Astrocyte (in vitro differentiated cells and primary cell): ENCODE results near the gene GDF15. TPM values are rescaled to one million over a fixed set of nuclear protein-coding genes. Genes with fewer than 3 reads are reported as not detected.

Experiments
- DNase-seq: peaks from one replicate; pipeline ENCODE4 v3.0.0-alpha.2; 2010; ENCODE audit warnings: low read depth
- FAIRE-seq: peaks from 2 replicates; lab custom pipeline; 2011; peaks lifted over from hg19 to GRCh38; lab: Jason Lieb, UNC
- H2AFZ ChIP-seq: 2 replicates; pipeline ENCODE4 v1.6.0; 2012; ENCODE audit warnings: low read depth, low read length, inconsistent platforms
- H3K27ac ChIP-seq: 2 replicates; pipeline ENCODE4 v1.5.1; 2011; ENCODE audit warnings: low read depth, low read length, inconsistent platforms
- H3K27me3 ChIP-seq: 2 replicates; pipeline ENCODE4 v1.6.0; 2011; ENCODE audit warnings: low read length, inconsistent platforms; ENCODE audit not compliant: insufficient read depth
- H3K36me3 ChIP-seq: 2 replicates; pipeline ENCODE4 v1.5.1; 2011; ENCODE audit warnings: low read length, inconsistent platforms; ENCODE audit not compliant: insufficient read depth
- H3K4me1 ChIP-seq: 2 replicates; pipeline ENCODE4 v1.5.1; 2011; ENCODE audit warnings: low read length, inconsistent platforms; ENCODE audit not compliant: insufficient read depth
- H3K4me2 ChIP-seq: 2 replicates; pipeline ENCODE4 v1.6.0; 2012; ENCODE audit warnings: low read length, inconsistent platforms
- H3K4me3 ChIP-seq: 2 replicates; pipeline ENCODE4 v1.5.1; 2011; ENCODE audit warnings: low read depth, mild to moderate bottlenecking, low read length, inconsistent platforms; ENCODE audit not compliant: insufficient read depth
- H3K79me2 ChIP-seq: 2 replicates; pipeline ENCODE4 v1.6.0; 2012; ENCODE audit warnings: mild to moderate bottlenecking, low read length, inconsistent platforms; ENCODE audit not compliant: insufficient read depth
- H3K9ac ChIP-seq: 2 replicates; pipeline ENCODE4 v1.6.0; 2012; ENCODE audit warnings: mild to moderate bottlenecking, low read length, inconsistent platforms
- H3K9me3 ChIP-seq: 2 replicates; pipeline ENCODE4 v1.5.1; 2012; ENCODE audit warnings: low read depth, mild to moderate bottlenecking, low read length, inconsistent platforms; ENCODE audit not compliant: insufficient read depth
- H4K20me1 ChIP-seq: 2 replicates; pipeline ENCODE4 v1.6.0; 2012; ENCODE audit warnings: low read length, inconsistent platforms; ENCODE audit not compliant: insufficient read depth
- H3K27ac Mint-ChIP-seq: one replicate; pipeline ENCODE4 v1.8.0; 2021; ENCODE audit warnings: mild to moderate bottlenecking, mixed read lengths; ENCODE audit not compliant: unreplicated experiment
- H3K27me3 Mint-ChIP-seq: one replicate; pipeline ENCODE4 v1.8.0; 2021; ENCODE audit warnings: low read depth, mixed read lengths; ENCODE audit not compliant: unreplicated experiment
- H3K36me3 Mint-ChIP-seq: one replicate; pipeline ENCODE4 v1.8.0; 2021; ENCODE audit warnings: low read depth, mixed read lengths; ENCODE audit not compliant: unreplicated experiment
- H3K4me1 Mint-ChIP-seq: one replicate; pipeline ENCODE4 v1.8.0; 2021; ENCODE audit warnings: low read depth, mixed read lengths; ENCODE audit not compliant: unreplicated experiment
- H3K4me3 Mint-ChIP-seq: one replicate; pipeline ENCODE4 v1.8.0; 2021; ENCODE audit warnings: mild to moderate bottlenecking, moderate library complexity, mixed read lengths; ENCODE audit not compliant: unreplicated experiment
- H3K9me3 Mint-ChIP-seq: one replicate; pipeline ENCODE4 v1.8.0; 2021; ENCODE audit warnings: mild to moderate bottlenecking, mixed read lengths; ENCODE audit not compliant: unreplicated experiment
- EZH2 ChIP-seq: IDR thresholded peaks from 2 replicates; pipeline ENCODE4 v1.6.1; 2012; ENCODE audit warnings: mild to moderate bottlenecking, low read length, inconsistent platforms; ENCODE audit not compliant: insufficient read depth
- total RNA-seq: library from RNA; stranded (reverse); gene quantifications from 2 replicates; pipeline ENCODE4 v1.2.1, GENCODE V29; 2021
- TF ChIP-seq, protein P1 (sequence below): IDR thresholded peaks from 2 replicates; pipeline ENCODE4 v1.5.1; 2011; ENCODE audit warnings: low read depth, mild to moderate bottlenecking, inconsistent platforms, low read length, moderate library complexity; ENCODE audit not compliant: insufficient read depth

Gene GDF15
- total RNA-seq, 1 donor from 2014 or later: 23.2 TPM

GRCh38 chr19:18388100-18388959 is 2.4 kb downstream of the GDF15 start:
- H3K27ac ChIP-seq: no peak overlapping the region
- DNase-seq: no peak
- H3K9me3 ChIP-seq: no peaks in the 10 kb centered on the region
- Mint-ChIP-seq H3K9me3 (no peaks in the 10 kb centered on the region), H3K27me3 (peaks cover 11% of the 10 kb centered on the region), H3K4me3 (no peak overlapping the region), H3K4me1 (peaks cover 3% of the 10 kb centered on the region), H3K36me3 (no peaks in the 10 kb centered on the region), H3K27ac (no peak overlapping the region)
- peak overlapping the region; percentile 73 for H2AFZ ChIP-seq
- FAIRE-seq: no peak
- peak overlapping the region; percentile 43 for H3K9ac ChIP-seq
- H3K79me2 ChIP-seq: peaks cover 17% of the 10 kb centered on the region
- H3K4me3 ChIP-seq: peak overlapping the region; percentile 57
- H3K4me1 ChIP-seq: peaks cover 10% of the 10 kb centered on the region
- H3K4me2 ChIP-seq: peak overlapping the region; percentile 79
- no peaks in the 10 kb centered on the region for H3K36me3 ChIP-seq
- TF ChIP-seq, protein P1, sequence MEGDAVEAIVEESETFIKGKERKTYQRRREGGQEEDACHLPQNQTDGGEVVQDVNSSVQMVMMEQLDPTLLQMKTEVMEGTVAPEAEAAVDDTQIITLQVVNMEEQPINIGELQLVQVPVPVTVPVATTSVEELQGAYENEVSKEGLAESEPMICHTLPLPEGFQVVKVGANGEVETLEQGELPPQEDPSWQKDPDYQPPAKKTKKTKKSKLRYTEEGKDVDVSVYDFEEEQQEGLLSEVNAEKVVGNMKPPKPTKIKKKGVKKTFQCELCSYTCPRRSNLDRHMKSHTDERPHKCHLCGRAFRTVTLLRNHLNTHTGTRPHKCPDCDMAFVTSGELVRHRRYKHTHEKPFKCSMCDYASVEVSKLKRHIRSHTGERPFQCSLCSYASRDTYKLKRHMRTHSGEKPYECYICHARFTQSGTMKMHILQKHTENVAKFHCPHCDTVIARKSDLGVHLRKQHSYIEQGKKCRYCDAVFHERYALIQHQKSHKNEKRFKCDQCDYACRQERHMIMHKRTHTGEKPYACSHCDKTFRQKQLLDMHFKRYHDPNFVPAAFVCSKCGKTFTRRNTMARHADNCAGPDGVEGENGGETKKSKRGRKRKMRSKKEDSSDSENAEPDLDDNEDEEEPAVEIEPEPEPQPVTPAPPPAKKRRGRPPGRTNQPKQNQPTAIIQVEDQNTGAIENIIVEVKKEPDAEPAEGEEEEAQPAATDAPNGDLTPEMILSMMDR: peak; percentile 70
- TF ChIP-seq EZH2: no peak
- H4K20me1 ChIP-seq: peaks cover 25% of the 10 kb centered on the region
- no peaks in the 10 kb centered on the region for H3K27me3 ChIP-seq

DNA sequence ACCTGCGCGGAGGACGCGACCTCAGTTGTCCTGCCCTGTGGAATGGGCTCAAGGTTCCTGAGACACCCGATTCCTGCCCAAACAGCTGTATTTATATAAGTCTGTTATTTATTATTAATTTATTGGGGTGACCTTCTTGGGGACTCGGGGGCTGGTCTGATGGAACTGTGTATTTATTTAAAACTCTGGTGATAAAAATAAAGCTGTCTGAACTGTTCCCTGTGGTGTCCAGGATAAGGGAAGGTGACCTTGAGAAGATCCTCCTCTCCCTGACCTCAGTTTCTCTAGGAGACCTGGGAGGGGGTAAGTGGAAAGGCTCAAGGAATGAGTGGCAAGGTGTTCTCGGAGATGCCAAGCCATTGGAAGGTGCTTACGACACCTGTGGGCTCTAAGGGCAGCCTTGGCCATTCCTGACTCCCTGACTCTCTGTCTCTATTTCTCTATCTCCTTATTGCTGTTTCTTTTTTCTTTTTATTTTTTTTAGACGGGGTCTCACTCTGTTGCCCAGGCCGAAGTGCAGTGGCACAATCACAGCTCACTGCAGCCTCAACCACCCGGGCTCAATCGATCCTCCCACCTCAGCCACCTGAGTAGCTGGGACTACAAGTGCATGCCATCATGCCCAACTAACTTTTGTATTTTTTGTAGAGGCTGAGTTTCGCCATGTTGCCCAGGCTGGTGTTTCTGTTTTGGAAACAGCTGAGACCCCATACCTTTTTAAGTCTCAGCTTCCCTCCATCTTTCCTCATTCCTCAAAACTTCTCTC is 3.2 kb downstream of the GDF15 start:
- peaks cover 25% of the 10 kb centered on the region for H4K20me1 ChIP-seq
- H3K4me2 ChIP-seq: peak overlapping the region; percentile 79
- no peak for FAIRE-seq
- H3K36me3 Mint-ChIP-seq: no peaks in the 10 kb centered on the region
- no peaks in the 10 kb centered on the region for H3K36me3 ChIP-seq
- H3K27me3 Mint-ChIP-seq: peaks cover 14% of the 10 kb centered on the region
- no peak overlapping the region for H3K9ac ChIP-seq
- peaks cover 3% of the 10 kb centered on the region for H3K4me1 Mint-ChIP-seq
- H3K27me3 ChIP-seq: no peaks in the 10 kb centered on the region
- TF ChIP-seq EZH2: no peak
- TF ChIP-seq, protein P1: no peak
- no peaks in the 10 kb centered on the region for H3K9me3 Mint-ChIP-seq
- peak overlapping the region; percentile 57 for H3K4me3 ChIP-seq
- no peaks in the 10 kb centered on the region for H3K9me3 ChIP-seq
- peaks cover 17% of the 10 kb centered on the region for H3K79me2 ChIP-seq
- H3K4me1 ChIP-seq: peaks cover 10% of the 10 kb centered on the region
- H3K4me3 Mint-ChIP-seq: no peak overlapping the region
- no peak for DNase-seq
- H3K27ac Mint-ChIP-seq: no peak overlapping the region
- H3K27ac ChIP-seq: no peak overlapping the region
- no peak overlapping the region for H2AFZ ChIP-seq
